ENCODE data around the gene DYNLT1. TPM values are rescaled to one million over a fixed set of nuclear protein-coding genes. Genes with fewer than 3 reads are reported as not detected.

Gene DYNLT1
- total and polyA plus RNA-seq, 9 of the 15 experiments (the other 6 are each of a cell fraction or from before 2014, with no cell fraction given) = 42.2 to 583 (median 127) TPM

DNA sequence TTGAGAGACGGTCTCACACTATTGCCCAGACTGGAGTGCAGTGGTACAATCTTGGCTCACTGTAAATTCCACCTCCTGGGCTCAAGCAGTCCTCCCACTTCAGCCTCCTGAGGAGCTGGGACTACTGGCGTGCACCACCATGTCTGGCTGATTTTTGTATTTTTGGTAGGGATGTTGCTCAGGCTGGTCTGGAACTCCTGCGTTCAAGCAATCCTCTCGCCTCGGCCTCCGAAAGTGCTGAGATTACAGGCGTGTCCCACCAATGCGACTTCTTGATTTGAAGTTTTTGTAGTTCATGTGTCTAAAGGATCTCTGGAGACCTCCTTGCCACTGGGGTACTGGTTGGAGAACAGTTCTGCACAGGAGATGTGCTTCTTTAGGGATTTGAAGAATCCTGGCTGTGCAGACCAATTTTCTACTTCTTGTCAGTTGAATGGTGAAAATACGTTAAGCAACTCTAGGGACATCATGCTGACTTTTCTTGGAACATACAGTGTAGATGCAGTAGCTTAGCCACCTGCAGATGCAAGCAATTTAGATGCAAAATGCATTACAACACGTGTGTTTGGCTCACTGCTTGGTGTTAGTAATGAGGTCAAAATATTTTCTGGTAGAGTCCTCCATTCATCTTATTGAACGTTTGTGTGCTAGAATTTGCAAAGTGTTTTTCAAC is 33.5 kb upstream of the DYNLT1 start:
- no peak for FAIRE-seq
- Histone ChIP-seq H3K4me3 (no peak overlapping the region), H3K27me3 (ENCODE audit: control insufficient read depth in 2 of 2, insufficient read depth in 2 of 2, low read length in 2 of 2) (peaks cover 25 to 46% of the 10 kb centered on the region in 2 experiments), H3K4me2 (ENCODE audit: insufficient read depth, low read length) (no peak overlapping the region), H3K9me1 (ENCODE audit: control insufficient read depth, insufficient read depth, low read length) (no peaks in the 10 kb centered on the region), H3K9me3 (replicated peaks; ENCODE audit: control insufficient read depth, insufficient read depth, low read depth, low read length) (no peaks in the 10 kb centered on the region), H3K36me3 (ENCODE audit: control insufficient read depth, insufficient read depth, low read length) (no peaks in the 10 kb centered on the region), H4K20me1 (replicated peaks; ENCODE audit: control insufficient read depth, insufficient read depth, low read length) (no peaks in the 10 kb centered on the region), H3K9ac (ENCODE audit: insufficient read depth in 1 of 2, low read depth in 2 of 2, low read length in 2 of 2) (no peak overlapping the region), H3K4me1 (replicated peaks in 1 of 2; ENCODE audit: control insufficient read depth in 2 of 2, insufficient read depth in 2 of 2, low read length in 2 of 2) (no peaks in the 10 kb centered on the region), H2AFZ (ENCODE audit: low read depth, low read length) (no peak overlapping the region), H3K27ac (ENCODE audit: extremely low read depth, low read depth, low read length) (no peak overlapping the region), H3K79me2 (ENCODE audit: control insufficient read depth, insufficient read depth, low read length) (no peaks in the 10 kb centered on the region)
- CTCF ChIA-PET (ENCODE audit: low intra/inter-chr PET ratio) = interaction anchor here (0.7 kb wide), 1 partner anchor 199 kb away, joined by 3 read pairs; no protein-coding TSS in a partner anchor
- DNase-seq (ENCODE audit: extremely low read depth in 1 of 4, low spot score in 3 of 4) = no peak
- ATAC-seq = no peak
- intact Hi-C loops (cut with micrococcal nuclease) = no loop called here
- POLR2A ChIA-PET = interaction anchor here (1.0 kb wide), 1 partner anchor 9 kb away, joined by 4 read pairs; no protein-coding TSS in a partner anchor
- no TSS peak for BruUV-seq (replicated peaks)
- WGBS (ENCODE audit: insufficient coverage, low coverage, missing lambda C conversion rate) = 8% methylated on average over 11 of the region's 11 CpGs
- no peak for TF ChIP-seq CHCHD3 (CRISPR knock-in tag; IDR thresholded peaks at IDR 0.05)
- TF ChIP-seq ILK (tag; IDR thresholded peaks at IDR 0.05; ENCODE audit: borderline replicate concordance, low read depth) = no peak
- no peak for TF ChIP-seq KAT8 (IDR thresholded peaks at IDR 0.05; ENCODE audit: low read depth)
- TF ChIP-seq ZNF778 (CRISPR knock-in tag; IDR thresholded peaks at IDR 0.05) = no peak
- TF ChIP-seq ZBED1 (IDR thresholded peaks at IDR 0.05) = no peak
- TF ChIP-seq ZNF354B (CRISPR knock-in tag; IDR thresholded peaks at IDR 0.05) = no peak
- no peak for TF ChIP-seq SLC30A9 (CRISPR knock-in tag; IDR thresholded peaks at IDR 0.05)
- no peak for TF ChIP-seq ZNF668 (CRISPR knock-in tag; IDR thresholded peaks at IDR 0.05)
- no peak for TF ChIP-seq ZNF217 (CRISPR knock-in tag; IDR thresholded peaks at IDR 0.05)
- TF ChIP-seq, protein P1, sequence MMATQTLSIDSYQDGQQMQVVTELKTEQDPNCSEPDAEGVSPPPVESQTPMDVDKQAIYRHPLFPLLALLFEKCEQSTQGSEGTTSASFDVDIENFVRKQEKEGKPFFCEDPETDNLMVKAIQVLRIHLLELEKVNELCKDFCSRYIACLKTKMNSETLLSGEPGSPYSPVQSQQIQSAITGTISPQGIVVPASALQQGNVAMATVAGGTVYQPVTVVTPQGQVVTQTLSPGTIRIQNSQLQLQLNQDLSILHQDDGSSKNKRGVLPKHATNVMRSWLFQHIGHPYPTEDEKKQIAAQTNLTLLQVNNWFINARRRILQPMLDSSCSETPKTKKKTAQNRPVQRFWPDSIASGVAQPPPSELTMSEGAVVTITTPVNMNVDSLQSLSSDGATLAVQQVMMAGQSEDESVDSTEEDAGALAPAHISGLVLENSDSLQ (IDR thresholded peaks at IDR 0.05) = no peak
- TF ChIP-seq ZNF212 (CRISPR knock-in tag; IDR thresholded peaks at IDR 0.05) = no peak
- no peak for TF ChIP-seq STAT5B (CRISPR knock-in tag; IDR thresholded peaks at IDR 0.05)
- TF ChIP-seq YY1 (IDR thresholded peaks at IDR 0.05; ENCODE audit: borderline replicate concordance in 1 of 3, control insufficient read depth in 1 of 3, extremely low read depth in 1 of 3, insufficient read depth in 3 of 3, insufficient read length in 1 of 3, insufficient replicate concordance in 2 of 3, low read depth in 1 of 3, low read length in 2 of 3) = no peak
- TF ChIP-seq, protein P2, sequence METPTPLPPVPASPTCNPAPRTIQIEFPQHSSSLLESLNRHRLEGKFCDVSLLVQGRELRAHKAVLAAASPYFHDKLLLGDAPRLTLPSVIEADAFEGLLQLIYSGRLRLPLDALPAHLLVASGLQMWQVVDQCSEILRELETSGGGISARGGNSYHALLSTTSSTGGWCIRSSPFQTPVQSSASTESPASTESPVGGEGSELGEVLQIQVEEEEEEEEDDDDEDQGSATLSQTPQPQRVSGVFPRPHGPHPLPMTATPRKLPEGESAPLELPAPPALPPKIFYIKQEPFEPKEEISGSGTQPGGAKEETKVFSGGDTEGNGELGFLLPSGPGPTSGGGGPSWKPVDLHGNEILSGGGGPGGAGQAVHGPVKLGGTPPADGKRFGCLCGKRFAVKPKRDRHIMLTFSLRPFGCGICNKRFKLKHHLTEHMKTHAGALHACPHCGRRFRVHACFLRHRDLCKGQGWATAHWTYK (CRISPR knock-in tag; IDR thresholded peaks at IDR 0.05) = no peak
- TF ChIP-seq, protein P3, sequence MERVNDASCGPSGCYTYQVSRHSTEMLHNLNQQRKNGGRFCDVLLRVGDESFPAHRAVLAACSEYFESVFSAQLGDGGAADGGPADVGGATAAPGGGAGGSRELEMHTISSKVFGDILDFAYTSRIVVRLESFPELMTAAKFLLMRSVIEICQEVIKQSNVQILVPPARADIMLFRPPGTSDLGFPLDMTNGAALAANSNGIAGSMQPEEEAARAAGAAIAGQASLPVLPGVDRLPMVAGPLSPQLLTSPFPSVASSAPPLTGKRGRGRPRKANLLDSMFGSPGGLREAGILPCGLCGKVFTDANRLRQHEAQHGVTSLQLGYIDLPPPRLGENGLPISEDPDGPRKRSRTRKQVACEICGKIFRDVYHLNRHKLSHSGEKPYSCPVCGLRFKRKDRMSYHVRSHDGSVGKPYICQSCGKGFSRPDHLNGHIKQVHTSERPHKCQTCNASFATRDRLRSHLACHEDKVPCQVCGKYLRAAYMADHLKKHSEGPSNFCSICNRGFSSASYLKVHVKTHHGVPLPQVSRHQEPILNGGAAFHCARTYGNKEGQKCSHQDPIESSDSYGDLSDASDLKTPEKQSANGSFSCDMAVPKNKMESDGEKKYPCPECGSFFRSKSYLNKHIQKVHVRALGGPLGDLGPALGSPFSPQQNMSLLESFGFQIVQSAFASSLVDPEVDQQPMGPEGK (CRISPR knock-in tag; IDR thresholded peaks at IDR 0.05; ENCODE audit: borderline replicate concordance) = no peak
- TF ChIP-seq PRMT5 (CRISPR knock-in tag; IDR thresholded peaks at IDR 0.05) = no peak
- TF ChIP-seq ZNF707 (CRISPR knock-in tag; conservative IDR thresholded peaks at IDR 0.05) = no peak
- TF ChIP-seq HEY1 (CRISPR knock-in tag; IDR thresholded peaks at IDR 0.05; ENCODE audit: borderline replicate concordance) = no peak
- in situ Hi-C loops (cut with MboI) = loop anchor here (25.0 kb wide), 1 partner anchor 434 kb away; no protein-coding TSS in a partner anchor
